ENCODE data around the gene CDK12.
"Not testable (repeated sequence)": the region's sequence is repeated elsewhere in the genome, so short reads cannot be mapped to it uniquely, and the experiment has no call there.

- not testable (repeated sequence) for TF ChIP-seq CTCF, POLR2A (IDR thresholded peaks at IDR 0.05)
Observed at GRCh38 chr17:39464639-39465181, 3.4 kb downstream of the CDK12 start.
